MG63 (cell line): ENCODE results near the gene CHRNB4. TPM values are rescaled to one million over a fixed set of nuclear protein-coding genes. Genes with fewer than 3 reads are reported as not detected.

Experiments used
- DNase-seq: peaks from one replicate; pipeline ENCODE4 v3.0.0-alpha.2; 2020
- H3K27me3 ChIP-seq: fragments of 250-450 bp; sonication (Bioruptor Pico); 2 replicates; pipeline ENCODE4 v1.5.1; 2020; ENCODE audit warnings: mild to moderate bottlenecking, moderate library complexity
- H3K36me3 ChIP-seq: fragments of 250-450 bp; sonication (Bioruptor Pico); 2 replicates; pipeline ENCODE4 v1.5.1; 2020; ENCODE audit warnings: mild to moderate bottlenecking, moderate library complexity
- H3K4me3 ChIP-seq: fragments of 250-450 bp; sonication (Bioruptor Pico); 2 replicates; pipeline ENCODE4 v1.5.1; 2020; ENCODE audit warnings: mild to moderate bottlenecking, moderate library complexity
- H3K9me3 ChIP-seq: fragments of 250-450 bp; sonication (Bioruptor Pico); 2 replicates; pipeline ENCODE4 v1.5.1; 2020; ENCODE audit warnings: mild to moderate bottlenecking, moderate library complexity
- total RNA-seq: library from RNA; depleted of rRNA; stranded (reverse); fragments of >200 nt; shearing (Covaris generic); gene quantifications from 2 replicates; pipeline ENCODE4 v1.2.3, GENCODE V29; 2014; ENCODE audit warnings: low replicate concordance

Gene CHRNB4
- total RNA-seq, 1 experiment from 2014 or later: not detected

- H3K4me3 ChIP-seq: no peak overlapping the region
- H3K27me3 ChIP-seq: no peaks in the 10 kb centered on the region
- no peak for DNase-seq
- H3K36me3 ChIP-seq: no peaks in the 10 kb centered on the region
- no peaks in the 10 kb centered on the region for H3K9me3 ChIP-seq
Observed at GRCh38 chr15:78673917-78674444, 33.0 kb upstream of the CHRNB4 start.

GRCh38 chr15:78673476-78673875, 32.5 kb upstream of the CHRNB4 start:
- H3K27me3 ChIP-seq: no peaks in the 10 kb centered on the region
- no peaks in the 10 kb centered on the region for H3K36me3 ChIP-seq
- no peaks in the 10 kb centered on the region for H3K9me3 ChIP-seq
- H3K4me3 ChIP-seq: no peak overlapping the region
- no peak for DNase-seq

GRCh38 chr15:78672285-78673014, 31.4 kb upstream of the CHRNB4 start:
- Histone ChIP-seq H3K4me3 (no peak overlapping the region), H3K36me3 (no peaks in the 10 kb centered on the region), H3K27me3 (no peaks in the 10 kb centered on the region), H3K9me3 (no peaks in the 10 kb centered on the region)
- DNase-seq: no peak

GRCh38 chr15:78671626-78672211, 30.7 kb upstream of the CHRNB4 start:
- H3K9me3 ChIP-seq: no peaks in the 10 kb centered on the region
- DNase-seq: no peak

GRCh38 chr15:78668987-78669386, 28.0 kb upstream of the CHRNB4 start:
- Histone ChIP-seq H3K9me3 (no peaks in the 10 kb centered on the region), H3K4me3 (no peak overlapping the region), H3K36me3 (no peaks in the 10 kb centered on the region), H3K27me3 (no peaks in the 10 kb centered on the region)
- DNase-seq: no peak

More at GRCh38 chr15:78671626-78672211, 30.7 kb upstream of the CHRNB4 start:
- H3K4me3 ChIP-seq: no peak overlapping the region
- H3K36me3 ChIP-seq: no peaks in the 10 kb centered on the region
- no peaks in the 10 kb centered on the region for H3K27me3 ChIP-seq

GRCh38 chr15:78667578-78668236, 26.7 kb upstream of the CHRNB4 start:
- Histone ChIP-seq H3K4me3 (no peak overlapping the region), H3K9me3 (no peaks in the 10 kb centered on the region), H3K36me3 (no peaks in the 10 kb centered on the region), H3K27me3 (no peaks in the 10 kb centered on the region)
- no peak for DNase-seq

- DNase-seq: no peak
Observed at GRCh38 chr15:78666010-78666409, 25.0 kb upstream of the CHRNB4 start.

GRCh38 chr15:78663703-78664102, 22.7 kb upstream of the CHRNB4 start:
- DNase-seq: no peak
- Histone ChIP-seq H3K36me3 (no peaks in the 10 kb centered on the region), H3K27me3 (no peaks in the 10 kb centered on the region), H3K4me3 (no peak overlapping the region), H3K9me3 (no peaks in the 10 kb centered on the region)

More at GRCh38 chr15:78666010-78666409, 25.0 kb upstream of the CHRNB4 start:
- H3K36me3 ChIP-seq: no peaks in the 10 kb centered on the region
- no peaks in the 10 kb centered on the region for H3K27me3 ChIP-seq
- H3K4me3 ChIP-seq: no peak overlapping the region
- H3K9me3 ChIP-seq: no peaks in the 10 kb centered on the region

- Histone ChIP-seq H3K4me3 (no peak overlapping the region), H3K27me3 (no peaks in the 10 kb centered on the region)
- no peak for DNase-seq
Observed at GRCh38 chr15:78662028-78662427, 21.0 kb upstream of the CHRNB4 start.

GRCh38 chr15:78661001-78661400, 20.0 kb upstream of the CHRNB4 start:
- H3K9me3 ChIP-seq: no peaks in the 10 kb centered on the region
- no peaks in the 10 kb centered on the region for H3K27me3 ChIP-seq
- no peaks in the 10 kb centered on the region for H3K36me3 ChIP-seq
- no peak for DNase-seq
- H3K4me3 ChIP-seq: no peak overlapping the region

More at GRCh38 chr15:78662028-78662427, 21.0 kb upstream of the CHRNB4 start:
- Histone ChIP-seq H3K9me3 (no peaks in the 10 kb centered on the region), H3K36me3 (no peaks in the 10 kb centered on the region)

GRCh38 chr15:78660584-78660983, 19.6 kb upstream of the CHRNB4 start:
- Histone ChIP-seq H3K4me3 (no peak overlapping the region), H3K36me3 (no peaks in the 10 kb centered on the region), H3K9me3 (no peaks in the 10 kb centered on the region), H3K27me3 (no peaks in the 10 kb centered on the region)
- no peak for DNase-seq

GRCh38 chr15:78658823-78659222, 17.8 kb upstream of the CHRNB4 start:
- no peak for DNase-seq
- Histone ChIP-seq H3K36me3 (no peaks in the 10 kb centered on the region), H3K4me3 (no peak overlapping the region), H3K9me3 (no peaks in the 10 kb centered on the region), H3K27me3 (no peaks in the 10 kb centered on the region; the same call in 1 of the 2 replicates)

GRCh38 chr15:78654272-78654671, 13.3 kb upstream of the CHRNB4 start:
- Histone ChIP-seq H3K9me3 (no peaks in the 10 kb centered on the region; the same call in 1 of the 2 replicates), H3K4me3 (no peak overlapping the region), H3K27me3 (no peaks in the 10 kb centered on the region; the same call in 1 of the 2 replicates), H3K36me3 (no peaks in the 10 kb centered on the region)
- DNase-seq: no peak

- no peaks in the 10 kb centered on the region for H3K36me3 ChIP-seq
Observed at GRCh38 chr15:78651930-78652615, 11.1 kb upstream of the CHRNB4 start.

GRCh38 chr15:78651007-78651406, 10.0 kb upstream of the CHRNB4 start:
- no peak for DNase-seq
- Histone ChIP-seq H3K9me3 (no peaks in the 10 kb centered on the region; the same call in 1 of the 2 replicates), H3K27me3 (no peaks in the 10 kb centered on the region; the same call in 1 of the 2 replicates), H3K36me3 (no peaks in the 10 kb centered on the region), H3K4me3 (no peak overlapping the region)

More at GRCh38 chr15:78651930-78652615, 11.1 kb upstream of the CHRNB4 start:
- H3K27me3 ChIP-seq: no peaks in the 10 kb centered on the region; the same call in 1 of the 2 replicates
- no peak for DNase-seq
- H3K4me3 ChIP-seq: no peak overlapping the region
- no peaks in the 10 kb centered on the region; the same call in 1 of the 2 replicates for H3K9me3 ChIP-seq

GRCh38 chr15:78650022-78650421, 9.0 kb upstream of the CHRNB4 start:
- Histone ChIP-seq H3K9me3 (no peaks in the 10 kb centered on the region; the same call in 1 of the 2 replicates), H3K36me3 (no peaks in the 10 kb centered on the region), H3K4me3 (no peak overlapping the region), H3K27me3 (no peaks in the 10 kb centered on the region; the same call in 1 of the 2 replicates)
- DNase-seq: no peak
